Lower leg skin (tissue), 4 donors: ENCODE results near the gene CALN1. TPM values are rescaled to one million over a fixed set of nuclear protein-coding genes. Genes with fewer than 3 reads are reported as not detected.

Source experiments
- DNase-seq, 2 donors: peaks; one replicate each; pipeline ENCODE4 v3.0.0-alpha.2; 2019; ENCODE audit warnings: low spot score in 2 of 2
- H3K4me3 ChIP-seq: fragments of 200-600 bp; sonication (generic); 2 replicates; pipeline ENCODE4 v1.5.1; 2017; ENCODE audit warnings: mild to moderate bottlenecking, low read depth; ENCODE audit not compliant: poor library complexity, severe bottlenecking
- POLR2A ChIP-seq, 2 donors: fragments of 450-650 bp; IDR thresholded peaks; one replicate each; pipeline ENCODE4 v1.6.1; 2016 to 2017; ENCODE audit warnings: antibody characterized with exemption in 2 of 2, mild to moderate bottlenecking in 1 of 2, moderate library complexity in 1 of 2
- WGBS, 2 donors: methylation state at CpG; one replicate each; pipeline ENCODE4 v1.1.5; 2018; 5-methylcytosine and 5-hydroxymethylcytosine counted together
- intact Hi-C: fragments of 100-400 bp; cut with DNase I; formaldehyde crosslinking; loops from one replicate; pipeline ENCODE4 v1.15.0; 2023; ENCODE audit warnings: low total_unique reads
- total RNA-seq, 4 donors: library from RNA; depleted of rRNA; stranded (reverse); fragments of >200 nt; gene quantifications; one replicate each; pipeline ENCODE4 v1.1.0, GENCODE V29; 2016
- TF ChIP-seq, protein P1 (sequence below), 3 donors: fragments of 450-650 bp; IDR thresholded peaks; one replicate each; pipeline ENCODE4 v1.5.1; 2016; ENCODE audit warnings: antibody characterized with exemption in 3 of 3, mild to moderate bottlenecking in 3 of 3, moderate library complexity in 2 of 3

The CALN1 gene
- total RNA-seq, 4 donors from 2014 or later = 2.3 to 11.2 (median 7.3) TPM

DNA sequence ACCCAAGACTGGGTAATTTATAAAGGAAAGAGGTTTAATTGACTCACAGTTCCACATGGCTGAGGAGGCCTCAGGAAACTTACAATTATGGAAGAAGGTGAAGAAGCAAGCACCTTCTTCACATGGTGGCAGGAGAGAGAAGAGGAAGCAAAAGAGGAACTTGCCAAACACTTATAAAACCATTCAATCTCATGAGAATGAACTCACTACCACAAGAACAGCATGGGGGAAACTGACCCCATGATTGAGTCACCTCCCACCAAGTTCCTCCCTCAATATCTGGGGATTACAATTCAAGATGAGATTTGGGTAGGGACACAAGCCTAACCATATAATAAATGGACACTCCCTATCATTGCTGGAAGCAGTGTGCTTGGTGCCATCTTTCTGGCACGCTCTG is 506.3 kb downstream of the CALN1 start:
- no peak for DNase-seq
- 75 to 81% methylated on average over 1 of the region's 1 CpG for WGBS, 2 donors
- intact Hi-C loops = no loop called here

DNA sequence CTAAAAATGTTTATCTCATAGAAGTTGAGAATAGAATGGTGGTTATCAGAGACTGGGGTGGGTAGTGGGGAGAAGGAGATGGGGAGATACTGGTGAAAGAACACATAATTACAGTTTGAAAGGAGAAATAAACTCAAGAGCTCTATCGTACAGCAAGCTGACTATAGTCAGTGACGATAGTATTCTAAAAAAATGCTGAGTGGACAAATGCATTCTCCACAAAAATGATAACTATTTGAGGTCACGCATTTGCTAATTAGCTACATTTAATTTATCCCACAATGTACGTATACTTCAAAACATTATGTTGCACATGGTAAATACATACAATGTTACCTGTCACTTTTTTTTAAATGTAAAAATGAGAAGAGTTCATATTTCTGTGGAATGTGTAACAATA is 507.7 kb downstream of the CALN1 start:
- intact Hi-C loops = no loop called here
- TF ChIP-seq POLR2A (IDR thresholded peaks at IDR 0.05) = no peak
- TF ChIP-seq, protein P1, sequence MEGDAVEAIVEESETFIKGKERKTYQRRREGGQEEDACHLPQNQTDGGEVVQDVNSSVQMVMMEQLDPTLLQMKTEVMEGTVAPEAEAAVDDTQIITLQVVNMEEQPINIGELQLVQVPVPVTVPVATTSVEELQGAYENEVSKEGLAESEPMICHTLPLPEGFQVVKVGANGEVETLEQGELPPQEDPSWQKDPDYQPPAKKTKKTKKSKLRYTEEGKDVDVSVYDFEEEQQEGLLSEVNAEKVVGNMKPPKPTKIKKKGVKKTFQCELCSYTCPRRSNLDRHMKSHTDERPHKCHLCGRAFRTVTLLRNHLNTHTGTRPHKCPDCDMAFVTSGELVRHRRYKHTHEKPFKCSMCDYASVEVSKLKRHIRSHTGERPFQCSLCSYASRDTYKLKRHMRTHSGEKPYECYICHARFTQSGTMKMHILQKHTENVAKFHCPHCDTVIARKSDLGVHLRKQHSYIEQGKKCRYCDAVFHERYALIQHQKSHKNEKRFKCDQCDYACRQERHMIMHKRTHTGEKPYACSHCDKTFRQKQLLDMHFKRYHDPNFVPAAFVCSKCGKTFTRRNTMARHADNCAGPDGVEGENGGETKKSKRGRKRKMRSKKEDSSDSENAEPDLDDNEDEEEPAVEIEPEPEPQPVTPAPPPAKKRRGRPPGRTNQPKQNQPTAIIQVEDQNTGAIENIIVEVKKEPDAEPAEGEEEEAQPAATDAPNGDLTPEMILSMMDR (IDR thresholded peaks at IDR 0.05) = no peak
- 78 to 89% methylated on average over 4 of the region's 4 CpGs for WGBS, 2 donors
- no peak for DNase-seq
- H3K4me3 ChIP-seq = no peak overlapping the region

More for the DNA sequence above, 506.3 kb downstream of the CALN1 start:
- H3K4me3 ChIP-seq = no peak overlapping the region
- TF ChIP-seq, protein P1 (IDR thresholded peaks at IDR 0.05) = no peak
- TF ChIP-seq POLR2A (IDR thresholded peaks at IDR 0.05) = no peak

DNA sequence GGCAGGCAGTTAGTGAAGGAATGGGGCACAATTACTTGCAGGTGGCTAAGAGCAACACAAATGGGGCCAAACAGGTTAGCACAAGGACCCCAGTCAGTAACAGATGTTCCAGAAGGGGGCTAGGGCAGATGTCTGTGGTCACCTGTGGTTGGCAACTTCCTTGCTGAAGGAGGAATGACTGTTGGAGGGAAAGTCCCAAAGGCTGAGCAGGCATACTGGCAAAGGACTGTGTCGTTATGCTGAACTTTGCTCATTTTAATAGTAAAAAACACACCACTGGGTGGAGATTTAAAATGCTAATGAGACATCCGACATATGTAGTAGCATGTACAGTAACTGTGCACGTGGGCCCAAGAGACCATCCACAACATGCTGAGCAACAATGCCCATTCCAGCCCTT is 511.6 kb downstream of the CALN1 start:
- intact Hi-C loops = no loop called here
- 66 to 72% methylated on average over 3 of the region's 3 CpGs for WGBS, 2 donors
- TF ChIP-seq POLR2A (IDR thresholded peaks at IDR 0.05) = no peak
- TF ChIP-seq, protein P1 (IDR thresholded peaks at IDR 0.05) = no peak
- no peak overlapping the region for H3K4me3 ChIP-seq
- no peak for DNase-seq

DNA sequence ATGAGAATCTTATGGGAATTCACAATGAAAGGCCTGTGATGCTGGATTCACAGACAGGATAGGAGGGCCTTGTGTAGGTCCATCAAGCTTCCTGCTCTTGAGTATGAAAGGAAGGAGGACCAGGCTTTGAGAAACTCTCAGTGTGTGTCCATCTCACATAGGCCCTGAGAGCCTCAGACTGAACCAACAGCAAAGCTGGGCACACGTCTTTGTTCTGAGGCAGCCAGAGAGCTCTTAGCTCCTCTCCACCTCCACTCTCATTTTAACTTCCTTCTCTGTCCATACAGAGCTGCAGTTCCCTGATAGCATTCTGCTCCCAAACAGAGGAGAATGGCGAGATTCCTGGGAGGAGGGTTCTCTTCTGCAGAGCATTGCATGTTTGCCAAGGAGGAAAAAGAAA is 515.6 kb downstream of the CALN1 start:
- TF ChIP-seq, protein P1 (IDR thresholded peaks at IDR 0.05) = no peak
- TF ChIP-seq POLR2A (IDR thresholded peaks at IDR 0.05) = no peak
- no peak overlapping the region for H3K4me3 ChIP-seq
- intact Hi-C loops = no loop called here
- WGBS, 2 donors = 66 to 83% methylated on average over 2 of the region's 2 CpGs
- DNase-seq = no peak

DNA sequence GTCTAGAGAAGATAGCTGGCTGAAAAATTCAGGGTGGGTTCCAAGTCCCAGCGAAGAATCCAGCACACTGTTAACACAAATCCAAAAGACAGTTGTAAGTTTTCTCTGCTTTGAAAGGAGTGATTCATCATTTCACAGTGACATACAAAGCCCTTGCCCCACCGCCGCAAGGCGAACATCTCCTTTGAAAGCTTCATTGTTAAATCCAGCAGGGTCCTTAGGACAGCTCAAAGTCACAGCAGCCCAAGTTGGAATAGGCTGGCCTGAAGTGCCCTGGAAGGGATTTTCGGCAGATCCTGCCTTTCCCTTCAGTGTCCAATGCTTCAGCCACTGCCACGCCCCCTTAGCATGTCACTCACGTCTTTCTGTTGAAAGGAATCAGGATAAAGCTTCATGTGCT is 526.1 kb downstream of the CALN1 start:
- no peak for DNase-seq
- intact Hi-C loops = no loop called here
- WGBS, 2 donors = 51 to 53% methylated on average over 7 of the region's 7 CpGs
- TF ChIP-seq POLR2A (IDR thresholded peaks at IDR 0.05) = no peak
- TF ChIP-seq, protein P1 (IDR thresholded peaks at IDR 0.05) = no peak
- no peak overlapping the region for H3K4me3 ChIP-seq

DNA sequence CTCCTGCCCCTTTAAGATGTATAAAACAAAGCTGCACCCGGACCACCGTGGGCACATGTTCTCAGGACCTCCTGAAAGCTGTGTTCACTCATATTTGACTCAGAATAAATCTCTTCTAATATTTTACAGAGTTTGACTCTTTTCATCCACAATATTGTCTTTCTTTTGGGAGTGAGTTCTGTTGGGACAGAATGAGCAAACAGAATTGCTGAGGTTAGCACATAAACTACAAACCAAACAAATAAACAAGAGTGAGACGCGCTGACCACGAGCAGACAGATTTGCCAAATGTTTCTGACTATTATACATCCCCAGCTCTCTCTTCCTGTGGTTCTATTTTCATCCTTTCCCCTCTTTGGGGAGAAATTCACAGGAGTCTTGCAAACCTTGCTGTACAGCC is 526.7 kb downstream of the CALN1 start:
- 56 to 66% methylated on average over 5 of the region's 5 CpGs for WGBS, 2 donors
- intact Hi-C loops = no loop called here
- H3K4me3 ChIP-seq = no peak overlapping the region
- no peak for TF ChIP-seq POLR2A (IDR thresholded peaks at IDR 0.05)
- TF ChIP-seq, protein P1 (IDR thresholded peaks at IDR 0.05) = no peak
- no peak for DNase-seq
